DND-41 (cell line): ENCODE measurements around the gene TRRAP.

ENCODE experiments used
- CTCF ChIP-seq: IDR thresholded peaks from 2 replicates; pipeline ENCODE4 v1.5.1; 2012; ENCODE audit warnings: borderline replicate concordance, low read length, moderate library complexity, mild to moderate bottlenecking; ENCODE audit not compliant: poor library complexity, severe bottlenecking; ENCODE audit errors: extremely low read depth
- EZH2 ChIP-seq: IDR thresholded peaks from 3 replicates; pipeline ENCODE4 v1.6.1; 2012; ENCODE audit warnings: borderline replicate concordance, low read depth, mild to moderate bottlenecking, moderate library complexity, low read length, inconsistent platforms; ENCODE audit not compliant: severe bottlenecking

GRCh38 chr7:98917331-98917730, 39.0 kb downstream of the TRRAP start:
- TF ChIP-seq CTCF (no peak), EZH2 (no peak)
